GM19455 (cell line): Measurements from ENCODE around the gene KPNA6.
"Not testable (repeated sequence)": the region's sequence is repeated elsewhere in the genome, so short reads cannot be mapped to it uniquely, and the experiment has no call there.

Experiments used
- ATAC-seq: cut with Tn5 transposase; IDR thresholded peaks from one replicate; pipeline ENCODE4 v1.9.1; 2021; ENCODE audit not compliant: unreplicated experiment

The KPNA6 gene

DNA sequence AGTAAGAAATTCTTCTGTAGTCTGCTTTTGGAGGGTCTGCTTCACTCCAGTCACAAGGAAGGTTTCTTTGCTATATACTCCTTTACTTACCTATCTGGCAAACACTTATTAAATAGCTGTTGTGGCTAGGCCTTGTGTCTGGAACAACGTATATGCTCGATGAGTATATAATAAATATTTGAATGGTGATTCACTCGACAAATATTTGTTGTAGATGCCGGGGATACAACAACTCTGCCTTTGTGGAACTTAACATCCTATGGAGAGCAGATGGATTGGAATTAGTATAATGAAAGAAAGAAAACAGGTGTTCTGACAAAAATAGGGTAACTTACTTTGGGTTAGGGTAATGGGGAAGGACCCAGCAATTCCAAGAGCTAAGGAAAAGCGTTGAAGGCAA lies 31.1 kb downstream of the KPNA6 start:
- ATAC-seq: no peak

- no peak for ATAC-seq
These were observed 34.8 kb downstream of the KPNA6 start for GRCh38 chr1:32142446-32143301.

- not testable (repeated sequence) for ATAC-seq
These were observed 35.4 kb downstream of the KPNA6 start for GRCh38 chr1:32143302-32143695.

DNA sequence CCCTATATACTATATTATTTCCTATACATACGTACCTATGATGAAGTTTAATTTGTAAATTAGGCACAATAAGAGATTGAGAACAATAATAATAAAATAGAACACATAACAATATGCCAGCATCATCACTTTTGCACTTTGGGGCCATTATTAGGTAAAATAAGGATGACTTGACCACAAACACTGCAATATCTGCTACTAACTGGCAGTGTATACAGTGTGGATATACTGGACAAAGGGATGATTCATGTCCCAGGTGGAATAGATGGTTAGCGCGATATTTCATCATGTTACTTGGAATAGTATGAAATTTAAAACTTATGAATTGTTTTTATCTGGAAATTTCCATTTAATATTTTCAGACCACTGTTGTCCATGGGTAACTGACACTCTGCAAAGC lies 36.2 kb downstream of the KPNA6 start:
- no peak for ATAC-seq

- ATAC-seq: not testable (repeated sequence)
These were observed 39.9 kb downstream of the KPNA6 start for GRCh38 chr1:32147799-32148198.

DNA sequence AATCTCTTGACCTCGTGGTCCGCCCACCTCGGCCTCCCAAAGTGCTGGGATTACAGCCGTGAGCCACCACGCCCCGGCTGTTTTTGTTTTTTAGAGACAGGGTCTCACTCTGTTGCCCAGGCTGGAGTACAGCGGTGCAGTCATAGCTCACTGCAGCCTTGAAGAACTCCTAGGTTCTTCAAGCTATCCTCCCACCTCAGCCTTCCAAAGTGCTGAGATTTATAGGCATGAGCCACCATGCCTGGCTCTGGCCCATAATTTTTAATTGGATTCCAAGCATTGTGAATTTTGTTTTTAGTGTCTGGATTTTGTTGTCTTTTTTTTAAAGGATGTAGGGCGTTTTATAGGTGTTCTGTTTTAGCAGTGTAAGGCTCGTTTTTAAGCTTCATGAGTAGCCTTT lies 43.0 kb downstream of the KPNA6 start:
- ATAC-seq: no peak

- ATAC-seq: no peak
These were observed 43.5 kb downstream of the KPNA6 start for GRCh38 chr1:32151319-32151787.

DNA sequence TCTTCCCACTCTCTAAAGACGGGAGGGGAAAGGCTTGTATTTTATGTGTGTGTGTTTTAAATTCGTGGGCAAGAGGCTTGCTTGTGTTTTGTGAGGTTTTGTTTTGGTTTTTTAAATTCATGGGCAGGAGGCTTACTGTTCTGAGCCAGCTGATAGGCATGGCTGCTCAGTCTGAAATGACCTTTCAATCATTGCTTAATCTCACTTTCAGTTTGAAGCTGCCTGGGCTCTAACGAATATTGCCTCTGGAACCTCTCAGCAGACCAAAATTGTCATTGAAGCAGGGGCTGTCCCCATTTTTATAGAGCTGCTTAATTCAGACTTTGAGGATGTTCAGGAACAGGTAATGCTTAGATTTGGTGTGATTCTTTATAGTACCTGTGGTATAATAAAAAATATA lies 51.3 kb downstream of the KPNA6 start:
- no peak for ATAC-seq

GRCh38 chr1:32163405-32163804 lies 55.5 kb downstream of the KPNA6 start:
- ATAC-seq: no peak

GRCh38 chr1:32165633-32166032 lies 57.8 kb downstream of the KPNA6 start:
- not testable (repeated sequence) for ATAC-seq

DNA sequence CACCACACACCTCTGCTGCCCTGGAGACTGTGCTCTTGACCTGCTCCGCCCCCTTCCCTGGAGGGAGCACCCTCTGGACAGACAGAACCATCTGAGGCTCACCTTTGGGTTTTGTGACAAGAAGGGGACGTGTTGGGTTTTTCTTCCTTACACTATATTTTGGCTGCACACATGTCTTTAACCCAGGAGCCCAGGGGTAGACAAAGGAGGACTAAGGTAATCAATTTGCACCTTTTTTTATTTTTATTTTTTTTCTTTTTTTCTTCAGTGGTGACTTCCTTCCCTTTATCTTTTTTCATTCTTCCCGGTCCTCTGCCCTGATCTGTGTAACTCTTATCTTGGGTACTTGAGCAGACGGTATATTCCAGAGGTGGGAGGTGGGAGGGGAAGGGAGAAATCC lies 63.1 kb downstream of the KPNA6 start:
- no peak for ATAC-seq

- ATAC-seq: no peak
These were observed 64.9 kb downstream of the KPNA6 start for GRCh38 chr1:32172621-32173245.

DNA sequence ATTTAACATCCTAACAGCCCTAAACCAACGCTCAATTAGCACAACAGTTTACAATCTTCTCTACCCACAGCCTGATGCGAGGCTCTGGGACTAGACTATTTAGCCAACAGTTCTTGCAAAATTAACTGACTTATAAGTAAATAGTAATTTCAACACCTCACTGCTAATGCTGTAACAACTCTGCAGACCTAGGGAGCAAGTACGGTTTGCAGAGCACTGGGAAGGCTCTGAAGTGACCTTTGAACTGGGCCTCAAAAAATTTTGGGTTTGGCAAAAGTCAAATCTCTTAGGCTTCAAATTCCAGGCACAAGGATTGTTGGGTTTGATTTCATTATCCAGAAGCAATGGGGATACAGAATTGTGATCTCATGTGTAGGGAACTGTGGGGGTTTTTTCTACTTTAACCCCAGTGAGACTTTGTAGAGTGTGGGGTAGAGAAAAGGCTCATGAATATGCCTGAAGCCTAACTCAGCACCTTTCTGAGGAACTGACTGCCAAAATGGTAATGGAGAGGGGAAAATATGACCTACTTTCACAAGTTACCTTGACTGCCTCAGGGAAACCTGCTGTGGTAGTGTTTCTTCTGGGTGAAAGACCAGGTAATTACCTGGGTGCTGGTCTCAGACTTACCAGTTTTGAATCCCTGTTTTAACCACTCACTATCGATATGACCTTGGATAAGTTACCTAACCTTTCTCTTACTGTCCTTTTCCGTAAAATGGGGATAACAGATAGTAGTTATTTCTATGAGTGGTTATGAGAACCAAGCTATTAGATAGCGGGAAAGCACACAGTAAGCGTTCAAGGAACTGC lies 70.7 kb downstream of the KPNA6 start:
- no peak for ATAC-seq

- peak; percentile 10 for ATAC-seq
These were observed 71.3 kb downstream of the KPNA6 start for GRCh38 chr1:32179193-32179442.

DNA sequence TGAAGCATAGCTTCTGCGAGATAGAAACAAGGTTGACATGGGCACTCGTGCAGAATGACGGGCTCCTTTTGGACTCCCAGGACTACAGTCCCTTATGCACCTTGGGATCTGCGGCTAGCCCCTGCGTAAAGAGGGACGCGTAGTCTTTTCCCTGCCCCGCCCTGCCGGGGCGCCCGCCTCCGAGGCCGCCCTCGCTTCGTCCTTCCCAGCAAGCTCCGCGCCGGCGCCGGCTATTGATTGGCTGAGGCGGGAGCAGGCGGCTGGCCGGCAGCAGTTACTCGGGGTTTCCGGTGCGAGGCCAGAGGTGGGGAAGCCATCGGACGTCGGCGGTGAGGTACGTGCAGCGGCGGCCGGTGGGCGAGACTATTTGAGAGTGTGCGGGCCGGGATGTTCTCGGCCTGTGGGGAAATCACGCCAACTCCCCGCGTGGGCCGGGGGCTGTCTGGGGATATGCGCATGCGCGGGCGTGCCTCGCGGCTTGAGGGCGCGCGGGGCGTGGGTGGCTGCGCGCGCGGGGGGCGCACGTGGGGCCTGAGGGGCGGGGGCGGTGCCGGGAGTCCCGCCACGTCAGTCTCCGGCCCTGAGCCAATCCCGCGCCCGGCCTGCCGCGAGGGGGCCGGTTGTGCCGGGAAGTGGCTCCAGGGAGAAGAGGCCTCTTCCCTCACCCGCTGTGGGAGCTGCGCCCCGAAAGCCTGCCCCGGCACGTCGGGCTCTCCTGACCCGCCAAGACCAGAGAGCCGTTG lies 71.8 kb downstream of the KPNA6 start, which contains the start of gene TXLNA:
Gene TXLNA, plus strand, starts transcription at position 233 of the 743 bp plus-strand sequence. CDS start 671 bp downstream, outside the sequence.
- ATAC-seq: peak; percentile 82

- ATAC-seq: peak; percentile 23
These were observed 72.6 kb downstream of the KPNA6 start for GRCh38 chr1:32180186-32181060.

- no peak for ATAC-seq
These were observed 73.2 kb downstream of the KPNA6 start for GRCh38 chr1:32181065-32181464.

GRCh38 chr1:32181563-32181962 lies 73.7 kb downstream of the KPNA6 start:
- no peak for ATAC-seq

GRCh38 chr1:32182060-32182459 lies 74.2 kb downstream of the KPNA6 start:
- no peak for ATAC-seq

GRCh38 chr1:32184650-32185049 lies 76.8 kb downstream of the KPNA6 start:
- no peak for ATAC-seq
